ENCODE data around the gene UBR2.

Gene UBR2

DNA sequence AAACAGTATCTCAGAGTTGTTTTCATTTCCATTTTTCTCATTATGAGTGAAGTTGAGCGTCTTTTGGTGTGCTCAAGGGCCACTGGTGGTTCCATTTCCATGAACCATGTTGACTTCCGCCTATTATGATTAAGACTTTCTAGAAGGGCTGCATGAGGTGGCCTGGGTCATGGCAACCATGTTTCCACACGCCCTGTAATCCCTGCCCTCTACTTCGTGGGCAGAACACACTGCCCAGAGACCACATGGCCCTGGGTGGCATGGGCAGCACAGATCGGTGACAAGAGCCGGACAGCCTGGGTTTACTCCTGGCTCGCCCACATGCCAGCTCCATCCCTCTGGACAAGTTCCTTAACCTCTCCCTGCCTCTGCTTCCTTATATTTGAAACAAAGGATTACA is 143.8 kb downstream of the UBR2 start:
- no peaks in the 10 kb centered on the region for H3F3A ChIP-seq (ENCODE audit: low read depth)
- H3K4me3 ChIP-seq (ENCODE audit: low read length, poor library complexity, severe bottlenecking) = no peak overlapping the region
- H3K4me2 ChIP-seq (ENCODE audit: low read depth, low read length, poor library complexity, severe bottlenecking) = no peak overlapping the region
- no peaks in the 10 kb centered on the region for H3K9me2 ChIP-seq (replicated peaks; ENCODE audit: low read depth, low read length)
- H3K27me3 ChIP-seq (ENCODE audit: insufficient read depth, low read length, poor library complexity, severe bottlenecking) = no peaks in the 10 kb centered on the region
- no peaks in the 10 kb centered on the region for H3K9me3 ChIP-seq (ENCODE audit: insufficient read depth, low read depth, low read length)
- TF ChIP-seq EZH2phosphoT487 (IDR thresholded peaks at IDR 0.05; ENCODE audit: borderline replicate concordance) = no peak
- TF ChIP-seq, protein P1, sequence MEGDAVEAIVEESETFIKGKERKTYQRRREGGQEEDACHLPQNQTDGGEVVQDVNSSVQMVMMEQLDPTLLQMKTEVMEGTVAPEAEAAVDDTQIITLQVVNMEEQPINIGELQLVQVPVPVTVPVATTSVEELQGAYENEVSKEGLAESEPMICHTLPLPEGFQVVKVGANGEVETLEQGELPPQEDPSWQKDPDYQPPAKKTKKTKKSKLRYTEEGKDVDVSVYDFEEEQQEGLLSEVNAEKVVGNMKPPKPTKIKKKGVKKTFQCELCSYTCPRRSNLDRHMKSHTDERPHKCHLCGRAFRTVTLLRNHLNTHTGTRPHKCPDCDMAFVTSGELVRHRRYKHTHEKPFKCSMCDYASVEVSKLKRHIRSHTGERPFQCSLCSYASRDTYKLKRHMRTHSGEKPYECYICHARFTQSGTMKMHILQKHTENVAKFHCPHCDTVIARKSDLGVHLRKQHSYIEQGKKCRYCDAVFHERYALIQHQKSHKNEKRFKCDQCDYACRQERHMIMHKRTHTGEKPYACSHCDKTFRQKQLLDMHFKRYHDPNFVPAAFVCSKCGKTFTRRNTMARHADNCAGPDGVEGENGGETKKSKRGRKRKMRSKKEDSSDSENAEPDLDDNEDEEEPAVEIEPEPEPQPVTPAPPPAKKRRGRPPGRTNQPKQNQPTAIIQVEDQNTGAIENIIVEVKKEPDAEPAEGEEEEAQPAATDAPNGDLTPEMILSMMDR (conservative IDR thresholded peaks at IDR 0.05; ENCODE audit: low read length) = no peak
- no peaks in the 10 kb centered on the region for H3K4me1 ChIP-seq (ENCODE audit: insufficient read depth, low read length, poor library complexity, severe bottlenecking)
- no peaks in the 10 kb centered on the region for H4K20me1 ChIP-seq (ENCODE audit: insufficient read depth, low read length, poor library complexity, severe bottlenecking)
- H3K79me2 ChIP-seq (ENCODE audit: insufficient read depth, low read length) = no peaks in the 10 kb centered on the region
- no peak overlapping the region for H3K9ac ChIP-seq (ENCODE audit: low read depth, low read length, poor library complexity, severe bottlenecking)
- no peaks in the 10 kb centered on the region for H3K36me3 ChIP-seq (ENCODE audit: insufficient read depth, low read length)
- no peak overlapping the region for H2AFZ ChIP-seq (ENCODE audit: low read length)

DNA sequence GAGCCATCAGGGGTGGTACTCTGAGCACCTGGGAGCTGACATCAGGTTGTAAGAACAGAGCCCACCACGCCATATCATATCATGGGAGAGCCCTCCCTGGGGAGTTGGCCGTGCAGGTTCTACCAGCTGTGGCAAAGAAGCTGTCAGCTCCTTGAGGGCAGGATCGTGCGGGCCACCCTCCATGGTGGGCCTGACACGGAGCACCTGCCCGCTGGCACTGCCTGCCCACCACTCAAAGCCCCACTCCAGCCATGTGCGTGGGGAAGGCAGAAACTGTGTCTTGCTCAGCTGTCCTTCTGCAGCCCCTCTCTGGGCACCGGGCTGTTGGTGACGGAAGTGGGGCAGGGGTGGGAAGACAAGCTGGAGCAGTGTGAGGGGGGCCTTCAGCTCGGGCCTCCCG is 144.3 kb downstream of the UBR2 start:
- Histone ChIP-seq H4K20me1 (ENCODE audit: insufficient read depth, low read length, poor library complexity, severe bottlenecking) (no peaks in the 10 kb centered on the region), H3K4me1 (ENCODE audit: insufficient read depth, low read length, poor library complexity, severe bottlenecking) (no peaks in the 10 kb centered on the region), H3K9me3 (ENCODE audit: insufficient read depth, low read depth, low read length) (no peaks in the 10 kb centered on the region), H3K9me2 (replicated peaks; ENCODE audit: low read depth, low read length) (no peaks in the 10 kb centered on the region), H3F3A (ENCODE audit: low read depth) (no peaks in the 10 kb centered on the region), H3K4me3 (ENCODE audit: low read length, poor library complexity, severe bottlenecking) (no peak overlapping the region), H3K36me3 (ENCODE audit: insufficient read depth, low read length) (no peaks in the 10 kb centered on the region), H3K27me3 (ENCODE audit: insufficient read depth, low read length, poor library complexity, severe bottlenecking) (no peaks in the 10 kb centered on the region), H3K4me2 (ENCODE audit: low read depth, low read length, poor library complexity, severe bottlenecking) (no peak overlapping the region), H2AFZ (ENCODE audit: low read length) (no peak overlapping the region), H3K79me2 (ENCODE audit: insufficient read depth, low read length) (no peaks in the 10 kb centered on the region), H3K9ac (ENCODE audit: low read depth, low read length, poor library complexity, severe bottlenecking) (no peak overlapping the region)
- no peak for TF ChIP-seq EZH2phosphoT487 (IDR thresholded peaks at IDR 0.05; ENCODE audit: borderline replicate concordance)
- TF ChIP-seq, protein P1 (conservative IDR thresholded peaks at IDR 0.05; ENCODE audit: low read length) = no peak

DNA sequence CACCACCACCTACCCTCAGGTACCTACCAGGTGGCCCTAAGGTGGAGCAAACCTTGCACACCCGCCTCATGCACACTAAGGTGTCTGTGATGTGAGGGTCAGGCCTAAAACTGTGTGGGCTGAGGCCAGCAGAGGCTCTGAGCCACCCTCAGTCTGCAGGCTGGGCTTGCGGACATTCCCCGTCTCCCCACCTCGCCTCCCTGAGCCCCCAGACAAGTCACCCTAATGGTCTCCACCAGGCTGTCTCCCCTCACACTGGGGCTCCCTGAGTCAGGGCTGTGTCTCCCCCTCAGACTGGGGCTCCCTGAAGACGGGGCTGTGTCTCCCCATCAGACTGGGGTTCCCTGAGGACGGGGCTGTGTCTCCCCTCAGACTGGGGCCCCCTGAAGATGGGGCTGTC is 146.0 kb downstream of the UBR2 start:
- Histone ChIP-seq H3K4me2 (ENCODE audit: low read depth, low read length, poor library complexity, severe bottlenecking) (no peak overlapping the region), H3K4me3 (ENCODE audit: low read length, poor library complexity, severe bottlenecking) (no peak overlapping the region), H3K9me2 (replicated peaks; ENCODE audit: low read depth, low read length) (no peaks in the 10 kb centered on the region), H3F3A (ENCODE audit: low read depth) (no peaks in the 10 kb centered on the region), H3K9ac (ENCODE audit: low read depth, low read length, poor library complexity, severe bottlenecking) (no peak overlapping the region), H3K36me3 (ENCODE audit: insufficient read depth, low read length) (no peaks in the 10 kb centered on the region), H4K20me1 (ENCODE audit: insufficient read depth, low read length, poor library complexity, severe bottlenecking) (no peaks in the 10 kb centered on the region), H3K79me2 (ENCODE audit: insufficient read depth, low read length) (no peaks in the 10 kb centered on the region), H3K4me1 (ENCODE audit: insufficient read depth, low read length, poor library complexity, severe bottlenecking) (no peaks in the 10 kb centered on the region), H3K9me3 (ENCODE audit: insufficient read depth, low read depth, low read length) (no peaks in the 10 kb centered on the region), H3K27me3 (ENCODE audit: insufficient read depth, low read length, poor library complexity, severe bottlenecking) (no peaks in the 10 kb centered on the region), H2AFZ (ENCODE audit: low read length) (no peak overlapping the region)
- TF ChIP-seq, protein P1 (conservative IDR thresholded peaks at IDR 0.05; ENCODE audit: low read length) = no peak

Data from Loucy (cell line).